Right lobe of liver (tissue), 4 donors: Measurements from ENCODE around the gene TGFB1I1.
"Not testable (repeated sequence)": the region's sequence is repeated elsewhere in the genome, so short reads cannot be mapped to it uniquely, and the experiment has no call there.

Experiments used
- POLR2A ChIP-seq: fragments of 450-650 bp; IDR thresholded peaks from one replicate; pipeline ENCODE4 v1.6.1; 2017; ENCODE audit warnings: antibody characterized with exemption, mild to moderate bottlenecking
- TF ChIP-seq, protein P1 (sequence below), 4 donors: fragments of 200-600 bp in 3 of 4; fragments of 450-650 bp in 1 of 4; IDR thresholded peaks; one replicate each; pipeline versions ENCODE4 v1.5.1 to v1.8.0; 2016 to 2022; ENCODE audit warnings: antibody characterized with exemption in 4 of 4, mild to moderate bottlenecking in 2 of 4
- donor health status: DM: no; HTN: no; CAD: no.
- donor health status: DM: no; HTN: no; CAD: no.
- donor health status: DM: no; HTN: yes; CAD: no.

DNA sequence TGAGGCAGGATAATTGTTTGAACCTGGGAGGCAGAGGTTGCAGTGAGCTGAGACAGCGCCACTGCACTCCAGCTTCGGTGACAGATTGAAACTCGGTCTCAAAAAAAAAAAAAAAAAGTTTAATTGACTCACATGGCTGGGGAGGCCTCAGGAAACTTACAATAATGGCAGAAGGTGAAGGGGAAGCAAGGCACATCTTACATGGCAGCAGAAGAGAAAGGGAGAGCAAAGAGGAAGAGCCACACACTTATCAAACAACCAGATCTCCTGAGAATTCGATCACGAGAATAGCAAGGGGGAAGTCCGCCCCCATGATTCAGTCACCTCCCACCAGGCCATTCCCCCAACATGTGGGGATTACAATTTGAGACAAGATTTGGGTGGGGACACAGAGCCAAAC, 26.0 kb upstream of the TGFB1I1 start:
- TF ChIP-seq, protein P1, sequence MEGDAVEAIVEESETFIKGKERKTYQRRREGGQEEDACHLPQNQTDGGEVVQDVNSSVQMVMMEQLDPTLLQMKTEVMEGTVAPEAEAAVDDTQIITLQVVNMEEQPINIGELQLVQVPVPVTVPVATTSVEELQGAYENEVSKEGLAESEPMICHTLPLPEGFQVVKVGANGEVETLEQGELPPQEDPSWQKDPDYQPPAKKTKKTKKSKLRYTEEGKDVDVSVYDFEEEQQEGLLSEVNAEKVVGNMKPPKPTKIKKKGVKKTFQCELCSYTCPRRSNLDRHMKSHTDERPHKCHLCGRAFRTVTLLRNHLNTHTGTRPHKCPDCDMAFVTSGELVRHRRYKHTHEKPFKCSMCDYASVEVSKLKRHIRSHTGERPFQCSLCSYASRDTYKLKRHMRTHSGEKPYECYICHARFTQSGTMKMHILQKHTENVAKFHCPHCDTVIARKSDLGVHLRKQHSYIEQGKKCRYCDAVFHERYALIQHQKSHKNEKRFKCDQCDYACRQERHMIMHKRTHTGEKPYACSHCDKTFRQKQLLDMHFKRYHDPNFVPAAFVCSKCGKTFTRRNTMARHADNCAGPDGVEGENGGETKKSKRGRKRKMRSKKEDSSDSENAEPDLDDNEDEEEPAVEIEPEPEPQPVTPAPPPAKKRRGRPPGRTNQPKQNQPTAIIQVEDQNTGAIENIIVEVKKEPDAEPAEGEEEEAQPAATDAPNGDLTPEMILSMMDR (IDR thresholded peaks at IDR 0.05), result not testable (repeated sequence)
- TF ChIP-seq POLR2A, result not testable (repeated sequence)
